Activated CD8-positive, alpha-beta T cell treated with anti-CD3 and anti-CD28 coated beads, Interleukin-2, amount 10 ng/mL, durations not matched to agents 7 days and 5 days (primary cell): ENCODE data around the gene NFAM1. TPM values are rescaled to one million over a fixed set of nuclear protein-coding genes. Genes with fewer than 3 reads are reported as not detected.

ENCODE experiments used
- ATAC-seq: fragments of 150-1000 bp; cut with Tn5 transposase; one replicate; pipeline ENCODE4 v1.10.0; 2021; ENCODE audit warnings: moderate library complexity
- CTCF ChIA-PET: fragments of 350-600 bp; sonication (Branson Sonifier 250); formaldehyde crosslinking; loops from one replicate; lab custom pipeline; 2021; ENCODE audit warnings: antibody characterized with exemption; lab: Charles Lee
- POLR2A ChIA-PET: fragments of 350-600 bp; sonication (Branson Sonifier 250); formaldehyde crosslinking; loops from one replicate; lab custom pipeline; 2021; ENCODE audit warnings: antibody characterized with exemption; lab: Charles Lee
- DNase-seq: peaks from one replicate; pipeline ENCODE4 v3.0.0-alpha.2; 2020
- H3K27ac Mint-ChIP-seq: one replicate; pipeline ENCODE4 v1.8.0; 2021; ENCODE audit warnings: mild to moderate bottlenecking, mixed read lengths
- H3K27me3 Mint-ChIP-seq: one replicate; pipeline ENCODE4 v1.8.0; 2021; ENCODE audit warnings: low read depth, mixed read lengths
- H3K36me3 Mint-ChIP-seq: one replicate; pipeline ENCODE4 v1.8.0; 2021; ENCODE audit warnings: low read depth, mixed read lengths
- H3K4me1 Mint-ChIP-seq: one replicate; pipeline ENCODE4 v1.8.0; 2021; ENCODE audit warnings: low read depth, mixed read lengths
- H3K4me3 Mint-ChIP-seq: one replicate; pipeline ENCODE4 v1.8.0; 2021; ENCODE audit warnings: mild to moderate bottlenecking, mixed read lengths
- H3K9me3 Mint-ChIP-seq: one replicate; pipeline ENCODE4 v1.8.0; 2022; ENCODE audit warnings: mixed read lengths; ENCODE audit not compliant: insufficient read depth
- total RNA-seq, 2 experiments: library from RNA; stranded (reverse); gene quantifications; one replicate each; pipeline ENCODE4 v1.2.3, GENCODE V29; 2021

NFAM1 gene
- total RNA-seq, 2 experiments from 2014 or later, result 0.05 TPM; not detected in 1

DNA sequence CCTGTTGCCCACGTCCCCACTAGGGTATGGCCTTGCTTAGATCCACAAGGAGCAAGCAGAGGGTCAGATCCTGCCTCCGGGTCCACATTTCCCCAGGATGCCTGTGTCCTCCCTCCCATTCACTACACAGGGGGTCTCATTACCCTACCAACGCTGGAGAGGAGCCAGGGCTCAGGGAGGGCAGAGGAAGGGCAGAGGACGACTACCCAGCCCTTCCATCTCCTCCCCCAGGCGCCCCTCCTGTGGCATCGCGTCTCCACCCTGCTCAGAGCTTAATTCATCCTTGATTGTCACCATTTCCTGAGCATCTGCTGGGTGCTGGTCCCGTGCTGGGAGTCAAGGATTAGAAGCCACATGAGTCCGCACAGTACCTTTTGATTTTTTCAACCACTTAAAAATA is 5.0 kb downstream of the NFAM1 start:
- Mint-ChIP-seq H3K27me3 (no peaks in the 10 kb centered on the region), H3K36me3 (no peaks in the 10 kb centered on the region), H3K27ac (no peak overlapping the region), H3K4me3 (no peak overlapping the region), H3K9me3 (no peaks in the 10 kb centered on the region), H3K4me1 (no peaks in the 10 kb centered on the region)
- CTCF ChIA-PET, result no interaction called here
- no peak for DNase-seq
- POLR2A ChIA-PET, result interaction anchor here (0.5 kb wide), 1 partner anchor 697 kb away, joined by 3 read pairs; no protein-coding TSS in a partner anchor
- no peak for ATAC-seq

DNA sequence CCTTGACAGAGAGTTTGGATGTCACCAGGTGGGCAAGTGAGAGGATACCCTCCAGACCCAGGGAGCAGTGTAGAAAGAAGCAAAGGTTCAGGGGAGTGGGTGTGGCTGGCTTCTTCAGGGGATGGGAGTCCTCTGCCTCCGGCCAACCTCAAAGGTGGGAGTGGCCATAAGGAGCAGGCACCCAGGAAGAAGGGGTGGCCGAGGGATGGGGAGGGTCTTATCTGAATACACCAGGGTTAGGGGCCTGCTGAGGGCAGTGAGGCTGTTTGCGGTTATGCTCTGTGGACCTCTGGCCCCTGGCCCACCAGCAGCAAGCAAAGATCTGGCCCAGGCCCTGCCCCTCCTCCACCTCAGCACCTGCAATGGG is 6.2 kb downstream of the NFAM1 start:
- DNase-seq (no peak), ATAC-seq (no peak)
- ChIA-PET POLR2A (interaction anchor here (1.0 kb wide), 1 partner anchor 309 kb away, joined by 3 read pairs; no protein-coding TSS in a partner anchor), CTCF (no interaction called here)
- H3K4me1 Mint-ChIP-seq, result peaks cover 4% of the 10 kb centered on the region
- H3K36me3 Mint-ChIP-seq, result no peaks in the 10 kb centered on the region
- H3K9me3 Mint-ChIP-seq, result no peaks in the 10 kb centered on the region
- no peak overlapping the region for H3K4me3 Mint-ChIP-seq
- peaks cover 2% of the 10 kb centered on the region for H3K27me3 Mint-ChIP-seq
- no peak overlapping the region for H3K27ac Mint-ChIP-seq

DNA sequence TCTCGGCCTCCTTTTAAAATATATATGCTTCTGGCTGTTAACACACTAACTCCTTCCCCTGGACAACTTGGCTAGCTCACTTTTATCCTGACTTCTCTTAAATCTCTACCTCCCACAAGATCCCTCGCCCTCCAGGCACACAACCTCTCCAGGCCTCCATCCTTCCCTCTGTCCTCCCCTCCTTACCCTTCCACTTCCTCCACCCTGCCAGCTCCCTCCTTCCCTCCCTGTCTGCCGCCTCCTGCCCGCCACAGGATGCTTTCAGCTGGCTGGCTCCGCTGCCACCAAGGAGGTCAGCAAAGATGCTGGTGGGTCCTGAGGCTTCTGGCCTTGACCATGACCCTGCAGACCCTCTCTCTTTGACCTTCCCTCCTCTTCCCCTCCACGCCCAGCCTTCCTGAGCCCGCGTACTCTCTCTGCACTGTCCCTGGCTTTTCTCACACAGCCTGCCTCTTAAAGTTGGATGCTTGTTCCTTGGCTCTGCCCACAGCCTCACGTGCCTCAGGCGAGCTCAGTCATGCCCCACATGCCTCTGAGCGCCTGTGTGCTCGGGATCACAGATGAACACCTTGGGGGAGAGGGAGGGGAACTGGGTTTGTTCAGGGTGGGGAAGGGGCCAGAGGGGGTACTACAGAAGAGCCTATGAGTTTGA is 6.7 kb downstream of the NFAM1 start:
- no peak for ATAC-seq

DNA sequence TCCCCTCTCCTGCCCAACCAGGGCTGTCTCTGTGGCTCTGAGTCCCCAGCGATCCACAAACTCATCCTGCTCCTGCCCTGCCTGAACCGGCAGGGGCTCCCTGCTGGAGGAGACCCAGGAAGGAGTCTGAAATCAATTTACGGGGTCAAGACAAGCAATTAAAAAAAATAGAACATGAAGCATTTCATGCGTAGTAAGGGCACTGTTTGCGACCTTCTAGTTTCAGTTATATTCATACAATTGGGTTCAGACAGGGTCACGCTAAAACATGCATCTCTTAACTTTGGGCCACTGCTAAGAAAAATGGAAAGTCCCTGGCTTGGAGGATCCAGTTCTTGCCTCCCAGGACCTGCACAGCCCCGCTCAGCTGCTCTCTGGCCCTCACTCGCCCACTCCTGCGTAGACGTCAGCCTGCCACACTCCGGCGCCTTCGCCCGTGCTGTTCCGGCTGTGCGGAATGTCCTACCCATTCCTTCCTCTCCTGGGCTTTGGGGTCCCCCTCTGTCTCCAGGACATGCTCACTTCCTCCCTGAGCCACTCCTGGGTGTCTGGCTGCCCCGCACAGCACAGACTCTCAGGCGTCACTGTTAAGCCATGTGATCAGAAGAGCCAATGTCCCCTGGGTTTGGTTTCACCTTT is 12.8 kb downstream of the NFAM1 start:
- no peaks in the 10 kb centered on the region for H3K36me3 Mint-ChIP-seq
- ATAC-seq (no peak), DNase-seq (no peak)
- CTCF ChIA-PET, result no interaction called here
- no peak overlapping the region for H3K27ac Mint-ChIP-seq
- POLR2A ChIA-PET, result no interaction called here
- H3K27me3 Mint-ChIP-seq, result peaks cover 2% of the 10 kb centered on the region
- no peaks in the 10 kb centered on the region for H3K9me3 Mint-ChIP-seq
- peaks cover 4% of the 10 kb centered on the region for H3K4me1 Mint-ChIP-seq
- H3K4me3 Mint-ChIP-seq, result no peak overlapping the region

More for the DNA sequence above, 6.7 kb downstream of the NFAM1 start:
- Mint-ChIP-seq H3K4me3 (no peak overlapping the region), H3K27ac (no peak overlapping the region), H3K36me3 (no peaks in the 10 kb centered on the region), H3K4me1 (peaks cover 4% of the 10 kb centered on the region), H3K9me3 (no peaks in the 10 kb centered on the region), H3K27me3 (peaks cover 2% of the 10 kb centered on the region)
- ChIA-PET POLR2A (interaction anchor here (1.0 kb wide), 1 partner anchor 309 kb away, joined by 3 read pairs; no protein-coding TSS in a partner anchor), CTCF (no interaction called here)
- DNase-seq, result no peak

DNA sequence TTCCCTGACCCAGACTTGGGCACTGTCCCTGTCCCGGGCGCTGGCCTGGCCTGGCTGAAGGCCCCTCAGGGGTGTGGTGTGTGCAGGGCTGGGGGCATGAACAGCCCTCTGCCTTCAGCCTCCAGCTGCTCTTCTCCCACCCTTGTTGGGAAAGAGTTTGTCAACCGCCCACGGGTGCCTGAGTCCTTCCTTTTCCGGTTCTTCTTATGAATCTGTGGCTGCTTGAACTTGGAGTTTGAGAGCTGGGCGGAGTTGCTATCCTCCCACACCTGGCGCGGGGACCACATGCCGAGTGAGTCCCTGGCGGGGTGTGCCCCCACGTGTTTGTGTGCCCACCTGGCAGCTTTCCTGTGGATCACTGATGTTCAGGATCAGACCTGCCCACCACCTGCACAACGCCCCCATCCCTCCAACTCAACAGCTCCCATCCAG is 13.4 kb downstream of the NFAM1 start:
- ChIA-PET POLR2A (no interaction called here), CTCF (no interaction called here)
- no peak for DNase-seq
- Mint-ChIP-seq H3K4me3 (no peak overlapping the region), H3K9me3 (no peaks in the 10 kb centered on the region), H3K27ac (no peak overlapping the region), H3K36me3 (no peaks in the 10 kb centered on the region), H3K27me3 (peaks cover 2% of the 10 kb centered on the region), H3K4me1 (peaks cover 4% of the 10 kb centered on the region)
- no peak for ATAC-seq

DNA sequence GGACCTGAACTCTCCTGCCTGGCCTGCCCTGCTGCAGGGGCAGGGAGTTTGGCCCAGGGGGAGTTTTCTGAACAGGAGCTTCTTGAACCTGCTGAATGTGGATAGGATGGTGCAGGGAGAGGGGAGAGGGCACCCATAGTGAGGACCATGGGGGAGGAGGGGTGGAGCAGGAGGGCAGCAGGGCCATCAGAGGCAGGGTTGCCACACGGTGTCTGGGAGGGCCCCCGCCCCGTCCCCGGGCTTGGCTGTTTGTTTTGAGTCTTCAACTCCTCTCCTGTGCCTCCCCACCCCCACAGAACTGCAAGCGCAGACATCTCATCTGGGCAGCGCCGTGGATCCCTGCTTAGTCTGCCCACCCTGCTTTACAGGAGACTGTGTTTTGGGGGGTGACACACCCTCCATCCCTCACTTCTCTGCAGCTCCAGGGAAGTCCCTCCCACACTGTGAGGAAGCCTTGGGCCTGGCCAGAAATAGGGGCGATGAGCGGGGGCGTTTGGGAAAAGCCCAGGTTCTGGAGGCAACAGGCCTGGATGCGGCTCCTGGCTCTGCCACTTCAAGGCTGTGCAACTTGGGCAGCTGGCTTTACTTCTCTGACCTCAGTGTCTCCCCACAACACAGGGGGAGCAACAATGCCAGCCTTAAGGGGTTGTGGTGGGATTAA is 14.4 kb downstream of the NFAM1 start:
- H3K27ac Mint-ChIP-seq, result no peak overlapping the region
- ChIA-PET POLR2A (no interaction called here), CTCF (no interaction called here)
- DNase-seq, result no peak
- H3K27me3 Mint-ChIP-seq, result peaks cover 2% of the 10 kb centered on the region
- H3K4me3 Mint-ChIP-seq, result no peak overlapping the region
- H3K4me1 Mint-ChIP-seq, result peaks cover 4% of the 10 kb centered on the region
- no peaks in the 10 kb centered on the region for H3K9me3 Mint-ChIP-seq
- ATAC-seq, result no peak
- H3K36me3 Mint-ChIP-seq, result no peaks in the 10 kb centered on the region

DNA sequence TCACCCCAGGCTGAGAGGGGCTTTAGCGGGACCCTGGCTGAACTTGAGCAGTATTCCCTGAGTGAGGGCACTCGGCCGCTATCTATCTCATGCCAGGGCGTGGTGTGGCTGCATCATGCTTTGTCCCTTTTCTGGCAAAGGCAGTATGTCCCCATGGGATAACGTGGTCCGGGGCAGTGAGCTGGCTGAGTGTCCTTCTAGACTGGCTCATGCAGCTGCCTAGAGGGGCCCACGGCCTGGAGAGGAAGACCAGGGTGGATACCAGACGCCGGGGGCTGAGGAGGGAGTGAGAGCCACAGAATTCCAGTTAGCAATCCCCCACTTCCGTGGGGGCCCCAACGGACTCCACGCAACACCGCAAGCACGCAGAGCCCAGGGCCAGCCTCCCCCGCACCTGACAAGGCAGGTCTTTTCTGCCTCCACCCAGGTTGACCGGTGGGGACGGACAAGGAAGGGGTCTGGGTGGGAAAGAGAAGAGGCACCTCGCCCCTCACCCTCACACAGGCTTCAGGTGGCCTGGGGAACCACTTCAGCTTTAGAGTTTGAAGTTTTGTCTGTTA is 15.5 kb downstream of the NFAM1 start:
- H3K4me1 Mint-ChIP-seq, result peaks cover 4% of the 10 kb centered on the region
- ATAC-seq (no peak), DNase-seq (no peak)
- no peak overlapping the region for H3K27ac Mint-ChIP-seq
- no peaks in the 10 kb centered on the region for H3K9me3 Mint-ChIP-seq
- no peaks in the 10 kb centered on the region for H3K36me3 Mint-ChIP-seq
- ChIA-PET CTCF (no interaction called here), POLR2A (no interaction called here)
- H3K4me3 Mint-ChIP-seq, result no peak overlapping the region
- H3K27me3 Mint-ChIP-seq, result peaks cover 2% of the 10 kb centered on the region

DNA sequence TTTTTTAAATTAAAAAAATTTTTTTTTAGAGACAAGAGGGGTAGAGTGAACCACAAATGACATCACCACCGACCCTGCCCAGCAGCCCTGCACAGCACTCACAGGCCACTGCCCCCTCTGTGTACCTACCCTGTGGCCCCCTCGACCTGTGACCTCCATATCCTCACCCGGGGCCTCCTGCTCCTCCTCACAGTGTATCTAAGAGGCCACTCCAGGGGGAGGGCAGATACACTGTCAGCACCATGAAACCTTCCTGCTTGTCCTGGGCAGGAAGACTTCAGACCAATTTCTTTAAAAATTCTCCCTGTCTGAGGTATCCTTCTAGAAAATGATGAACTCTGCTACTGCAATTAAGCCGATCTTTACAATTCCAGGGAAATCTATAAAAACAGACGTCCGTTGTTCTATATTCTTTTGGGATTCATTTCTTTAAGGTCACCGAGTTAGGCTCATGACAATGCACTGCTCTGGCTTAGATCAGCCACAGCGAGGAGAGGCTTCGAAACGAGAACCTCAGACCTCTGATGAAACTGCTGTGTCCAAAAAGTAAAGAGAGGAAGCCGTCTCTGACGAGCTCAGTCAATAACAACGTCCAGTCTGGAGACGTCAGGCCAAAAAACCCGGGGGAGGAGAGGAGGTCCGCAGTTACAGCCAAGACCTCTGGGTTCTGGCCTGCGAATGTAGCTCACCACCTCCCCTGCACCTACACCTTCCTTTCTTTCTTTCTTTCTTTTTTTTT is 17.5 kb downstream of the NFAM1 start:
- ATAC-seq (no peak), DNase-seq (no peak)
- ChIA-PET CTCF (no interaction called here), POLR2A (no interaction called here)
- Mint-ChIP-seq H3K27me3 (no peaks in the 10 kb centered on the region), H3K9me3 (no peaks in the 10 kb centered on the region), H3K4me1 (no peaks in the 10 kb centered on the region), H3K4me3 (no peak overlapping the region), H3K27ac (no peak overlapping the region), H3K36me3 (no peaks in the 10 kb centered on the region)

DNA sequence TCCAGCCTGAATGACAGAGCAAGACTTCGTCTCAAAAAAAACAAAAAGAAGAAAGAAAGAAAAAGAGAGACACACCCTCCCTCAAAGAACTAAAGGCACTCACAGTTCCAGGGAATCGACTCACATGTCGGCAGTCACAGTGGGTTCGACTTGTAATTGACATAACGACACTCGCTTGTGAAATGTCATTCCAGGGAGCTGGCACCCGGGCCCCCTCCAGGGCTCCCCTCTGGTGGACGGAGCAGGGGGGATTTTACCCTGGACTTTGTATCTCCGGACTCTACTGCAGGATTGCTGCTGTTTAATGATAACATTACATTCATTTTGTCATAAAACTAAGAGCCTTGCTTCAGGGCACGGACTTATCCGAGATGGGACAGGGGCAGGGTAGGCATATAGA is 18.2 kb downstream of the NFAM1 start:
- ChIA-PET CTCF (no interaction called here), POLR2A (no interaction called here)
- Mint-ChIP-seq H3K36me3 (no peaks in the 10 kb centered on the region), H3K4me1 (no peaks in the 10 kb centered on the region), H3K27ac (no peak overlapping the region), H3K9me3 (no peaks in the 10 kb centered on the region), H3K4me3 (no peak overlapping the region), H3K27me3 (no peaks in the 10 kb centered on the region)
- DNase-seq (no peak), ATAC-seq (no peak)

DNA sequence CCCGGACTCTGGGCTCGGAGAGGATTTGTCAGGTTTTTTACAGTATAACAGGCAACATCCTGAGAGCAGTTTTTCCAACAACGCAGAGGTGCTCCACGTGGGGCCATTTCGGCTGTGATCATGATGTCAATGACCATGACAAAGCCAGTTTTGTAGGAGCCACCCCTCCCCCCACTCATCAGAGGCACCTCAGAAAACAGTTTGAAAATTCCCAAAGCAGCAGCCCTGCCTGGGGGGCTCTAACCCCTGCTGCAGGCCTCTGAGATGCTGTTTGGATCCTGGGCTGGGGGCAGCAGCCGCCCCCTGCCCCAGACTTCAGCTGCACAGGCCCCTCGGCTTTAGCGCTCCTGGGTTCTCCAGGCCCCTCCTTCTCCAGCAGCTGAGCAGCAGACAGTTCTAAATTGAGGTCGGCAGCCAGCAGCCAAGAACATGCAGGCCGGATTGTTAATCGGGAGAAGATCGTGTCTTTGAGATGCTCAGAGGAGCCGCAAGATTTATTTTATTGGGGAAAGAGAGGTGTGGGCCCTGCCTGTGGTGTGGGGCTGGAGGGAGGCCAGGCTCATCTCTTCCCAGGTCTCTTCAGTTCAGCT is 19.4 kb downstream of the NFAM1 start:
- H3K9me3 Mint-ChIP-seq, result no peaks in the 10 kb centered on the region
- no peak for DNase-seq
- H3K4me1 Mint-ChIP-seq, result no peaks in the 10 kb centered on the region
- no peak for ATAC-seq
- no peak overlapping the region for H3K4me3 Mint-ChIP-seq
- H3K27ac Mint-ChIP-seq, result no peak overlapping the region
- H3K36me3 Mint-ChIP-seq, result no peaks in the 10 kb centered on the region
- POLR2A ChIA-PET, result no interaction called here
- no peaks in the 10 kb centered on the region for H3K27me3 Mint-ChIP-seq
- CTCF ChIA-PET, result no interaction called here

DNA sequence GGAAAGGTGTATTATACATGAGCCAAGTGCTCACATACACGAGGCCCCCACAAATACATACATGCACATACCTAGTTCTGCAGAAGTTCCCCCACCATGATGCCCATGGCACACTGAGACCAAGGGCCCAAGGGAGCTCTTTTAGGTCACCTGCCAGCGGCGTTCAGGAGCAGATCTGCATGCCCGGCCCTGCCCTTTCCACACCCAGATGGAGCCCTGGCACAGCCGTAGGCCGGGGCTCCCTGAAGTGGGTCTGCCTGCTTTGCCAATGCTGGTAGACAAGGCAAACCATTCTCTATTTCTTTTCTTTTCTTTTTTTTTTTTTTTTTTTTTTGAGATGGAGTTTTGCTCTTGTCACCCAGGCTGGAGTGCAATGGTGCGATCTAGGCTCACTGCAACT is 21.5 kb downstream of the NFAM1 start:
- ChIA-PET POLR2A (no interaction called here), CTCF (interaction anchor here (0.7 kb wide), 1 partner anchor 262 kb away, joined by 4 read pairs; no protein-coding TSS in a partner anchor)
- H3K27me3 Mint-ChIP-seq, result no peaks in the 10 kb centered on the region
- H3K36me3 Mint-ChIP-seq, result no peaks in the 10 kb centered on the region
- no peaks in the 10 kb centered on the region for H3K4me1 Mint-ChIP-seq
- H3K9me3 Mint-ChIP-seq, result no peaks in the 10 kb centered on the region
- DNase-seq (no peak), ATAC-seq (no peak)
- H3K27ac Mint-ChIP-seq, result no peak overlapping the region
- H3K4me3 Mint-ChIP-seq, result no peak overlapping the region
